ENCODE data around the gene JAML.

Gene JAML

GRCh38 chr11:118264569-118265465 is 40.0 kb upstream of the JAML start:
- ChIA-PET CTCF (interaction anchor here (0.6 to 1.8 kb wide), 7 partner anchors 8 to 67 kb away, joined by 3 to 6 read pairs (median 4); no protein-coding TSS in a partner anchor), POLR2A (no interaction called here)
- no peak for DNase-seq (ENCODE audit: extremely low spot score)
- no peak for TF ChIP-seq CTCF (IDR thresholded peaks at IDR 0.05; ENCODE audit: control extremely low read depth, extremely low read depth, low read depth, missing control alignments)

GRCh38 chr11:118263695-118264568 is 39.1 kb upstream of the JAML start, which contains the start of gene MPZL2:
MPZL2 (minus strand) TSS chr11:118264297; CDS start chr11:118264153, 144 bp downstream.
- no peak for DNase-seq (ENCODE audit: extremely low spot score)
- POLR2A ChIA-PET, result no interaction called here

GRCh38 chr11:118263112-118263511 is 38.3 kb upstream of the JAML start:
- CTCF ChIA-PET, result interaction anchor here (0.7 to 1.6 kb wide), 3 partner anchors 9 to 13 kb away, joined by 3 to 6 read pairs (median 3); partner anchors contain the start of gene MPZL3
- no peak for TF ChIP-seq CTCF (IDR thresholded peaks at IDR 0.05; ENCODE audit: control extremely low read depth, extremely low read depth, low read depth, missing control alignments)
- DNase-seq (ENCODE audit: extremely low spot score), result no peak
- POLR2A ChIA-PET, result no interaction called here

More at GRCh38 chr11:118263695-118264568, 39.1 kb upstream of the JAML start, which contains the start of gene MPZL2:
- CTCF ChIA-PET, result interaction anchor here (1.1 to 1.8 kb wide), 5 partner anchors 9 to 66 kb away, joined by 3 to 6 read pairs (median 4); partner anchors contain the start of gene MPZL3
- no peak for TF ChIP-seq CTCF (IDR thresholded peaks at IDR 0.05; ENCODE audit: control extremely low read depth, extremely low read depth, low read depth, missing control alignments)

GRCh38 chr11:118260353-118260752 is 35.5 kb upstream of the JAML start:
- ChIA-PET CTCF (interaction anchor here (0.9 to 4.3 kb wide), 9 partner anchors 14 to 62 kb away, joined by 3 to 20 read pairs (median 4); no protein-coding TSS in a partner anchor), POLR2A (no interaction called here)
- no peak for TF ChIP-seq CTCF (IDR thresholded peaks at IDR 0.05; ENCODE audit: control extremely low read depth, extremely low read depth, low read depth, missing control alignments)
- no peak for DNase-seq (ENCODE audit: extremely low spot score)

- DNase-seq (ENCODE audit: extremely low spot score), result no peak
- ChIA-PET CTCF (interaction anchor here (1.2 to 4.3 kb wide), 5 partner anchors 17 to 60 kb away, joined by 4 to 20 read pairs (median 5); no protein-coding TSS in a partner anchor), POLR2A (no interaction called here)
- TF ChIP-seq CTCF (IDR thresholded peaks at IDR 0.05; ENCODE audit: control extremely low read depth, extremely low read depth, low read depth, missing control alignments), result no peak
These were observed 34.3 kb upstream of the JAML start for GRCh38 chr11:118259138-118259537.

GRCh38 chr11:118258410-118258809 is 33.6 kb upstream of the JAML start:
- no peak for DNase-seq (ENCODE audit: extremely low spot score)
- CTCF ChIA-PET, result interaction anchor here (1.8 to 4.3 kb wide), 3 partner anchors 16 to 60 kb away, joined by 5 to 20 read pairs (median 6); no protein-coding TSS in a partner anchor
- no peak for TF ChIP-seq CTCF (IDR thresholded peaks at IDR 0.05; ENCODE audit: control extremely low read depth, extremely low read depth, low read depth, missing control alignments)
- POLR2A ChIA-PET, result no interaction called here

Data from GM10248 (cell line).